ENCODE data around the gene DLST.

Gene DLST

DNA sequence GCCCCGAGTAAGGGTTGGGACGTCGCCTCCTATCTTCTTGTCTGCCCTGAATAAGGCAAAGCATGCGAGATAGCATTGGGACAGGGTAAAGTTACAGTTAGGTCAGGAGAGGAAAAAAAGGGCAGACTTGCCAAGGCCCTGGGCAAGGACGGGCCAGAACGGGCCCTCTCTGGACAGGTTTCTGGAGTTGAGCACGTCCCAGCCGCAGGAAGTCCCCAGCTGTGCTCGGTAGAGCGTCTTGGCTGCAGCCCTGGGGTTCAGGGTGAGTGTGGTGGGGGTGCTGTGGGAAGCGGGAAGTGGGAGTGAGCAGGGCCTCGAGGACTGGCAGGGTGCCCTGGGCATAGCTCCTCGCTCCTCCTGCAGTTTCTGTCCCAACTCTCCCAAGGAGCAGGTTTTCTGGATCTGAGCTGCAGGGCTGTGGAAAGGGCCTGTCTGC is 35.9 kb downstream of the DLST start:
- Histone ChIP-seq H3K36me3 (ENCODE audit: insufficient read depth, low read length) (no peaks in the 10 kb centered on the region), H3K9me2 (ENCODE audit: low read depth, low read length) (no peaks in the 10 kb centered on the region), H4K20me1 (ENCODE audit: insufficient read depth, low read length) (no peaks in the 10 kb centered on the region), H3K9me3 (ENCODE audit: low read length) (no peaks in the 10 kb centered on the region), H3K9ac (ENCODE audit: low read length) (no peak overlapping the region), H3F3A (ENCODE audit: insufficient read depth, low read length) (no peaks in the 10 kb centered on the region), H3K4me3 (ENCODE audit: low read depth, low read length, poor library complexity, severe bottlenecking) (no peak overlapping the region), H3K4me2 (ENCODE audit: low read length) (no peak overlapping the region), H3K27me3 (ENCODE audit: insufficient read depth, low read length) (no peaks in the 10 kb centered on the region; the same call in 1 of the 2 replicates), H2AFZ (ENCODE audit: low read length) (no peak overlapping the region), H3K4me1 (ENCODE audit: insufficient read depth, low read length, severe bottlenecking) (peaks cover 5% of the 10 kb centered on the region), H3K27ac (ENCODE audit: low read depth, low read length, poor library complexity, severe bottlenecking) (no peak overlapping the region), H3K79me2 (ENCODE audit: insufficient read depth, low read length) (no peaks in the 10 kb centered on the region)
- no peak for TF ChIP-seq EZH2 (IDR thresholded peaks at IDR 0.05; ENCODE audit: borderline replicate concordance, low read length)
- TF ChIP-seq, protein P1, sequence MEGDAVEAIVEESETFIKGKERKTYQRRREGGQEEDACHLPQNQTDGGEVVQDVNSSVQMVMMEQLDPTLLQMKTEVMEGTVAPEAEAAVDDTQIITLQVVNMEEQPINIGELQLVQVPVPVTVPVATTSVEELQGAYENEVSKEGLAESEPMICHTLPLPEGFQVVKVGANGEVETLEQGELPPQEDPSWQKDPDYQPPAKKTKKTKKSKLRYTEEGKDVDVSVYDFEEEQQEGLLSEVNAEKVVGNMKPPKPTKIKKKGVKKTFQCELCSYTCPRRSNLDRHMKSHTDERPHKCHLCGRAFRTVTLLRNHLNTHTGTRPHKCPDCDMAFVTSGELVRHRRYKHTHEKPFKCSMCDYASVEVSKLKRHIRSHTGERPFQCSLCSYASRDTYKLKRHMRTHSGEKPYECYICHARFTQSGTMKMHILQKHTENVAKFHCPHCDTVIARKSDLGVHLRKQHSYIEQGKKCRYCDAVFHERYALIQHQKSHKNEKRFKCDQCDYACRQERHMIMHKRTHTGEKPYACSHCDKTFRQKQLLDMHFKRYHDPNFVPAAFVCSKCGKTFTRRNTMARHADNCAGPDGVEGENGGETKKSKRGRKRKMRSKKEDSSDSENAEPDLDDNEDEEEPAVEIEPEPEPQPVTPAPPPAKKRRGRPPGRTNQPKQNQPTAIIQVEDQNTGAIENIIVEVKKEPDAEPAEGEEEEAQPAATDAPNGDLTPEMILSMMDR (IDR thresholded peaks at IDR 0.05; ENCODE audit: low read length), result no peak

DNA sequence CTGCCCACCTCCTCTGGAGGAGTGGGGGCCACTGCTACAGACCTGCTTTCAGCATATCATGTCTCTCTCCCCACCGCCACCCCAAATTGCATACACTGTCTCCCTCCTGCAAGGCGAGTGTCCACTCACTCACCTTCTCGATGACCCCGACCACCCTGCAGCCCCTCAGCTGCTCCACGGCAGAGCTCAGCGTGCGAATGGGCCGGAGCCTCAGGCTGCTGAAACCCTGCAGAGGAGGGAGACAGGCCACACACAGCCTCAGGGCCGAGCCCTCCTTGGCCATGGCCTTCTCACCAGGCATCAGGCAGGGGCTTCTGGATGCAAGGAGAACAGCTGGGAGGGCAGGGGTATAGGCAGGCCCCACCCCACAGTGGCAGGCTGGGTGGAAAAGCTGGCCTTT is 36.7 kb downstream of the DLST start:
- Histone ChIP-seq H3K9ac (ENCODE audit: low read length) (no peak overlapping the region), H3K36me3 (ENCODE audit: insufficient read depth, low read length) (no peaks in the 10 kb centered on the region), H2AFZ (ENCODE audit: low read length) (no peak overlapping the region), H3K4me1 (ENCODE audit: insufficient read depth, low read length, severe bottlenecking) (peaks cover 8% of the 10 kb centered on the region), H3K9me3 (ENCODE audit: low read length) (no peaks in the 10 kb centered on the region), H3K27ac (ENCODE audit: low read depth, low read length, poor library complexity, severe bottlenecking) (no peak overlapping the region), H4K20me1 (ENCODE audit: insufficient read depth, low read length) (no peaks in the 10 kb centered on the region), H3F3A (ENCODE audit: insufficient read depth, low read length) (no peaks in the 10 kb centered on the region), H3K4me2 (ENCODE audit: low read length) (no peak overlapping the region), H3K9me2 (ENCODE audit: low read depth, low read length) (no peaks in the 10 kb centered on the region), H3K4me3 (ENCODE audit: low read depth, low read length, poor library complexity, severe bottlenecking) (no peak overlapping the region), H3K79me2 (ENCODE audit: insufficient read depth, low read length) (no peaks in the 10 kb centered on the region), H3K27me3 (ENCODE audit: insufficient read depth, low read length) (no peaks in the 10 kb centered on the region; the same call in 1 of the 2 replicates)
- no peak for TF ChIP-seq EZH2 (IDR thresholded peaks at IDR 0.05; ENCODE audit: borderline replicate concordance, low read length)
- TF ChIP-seq, protein P1 (IDR thresholded peaks at IDR 0.05; ENCODE audit: low read length), result no peak

DNA sequence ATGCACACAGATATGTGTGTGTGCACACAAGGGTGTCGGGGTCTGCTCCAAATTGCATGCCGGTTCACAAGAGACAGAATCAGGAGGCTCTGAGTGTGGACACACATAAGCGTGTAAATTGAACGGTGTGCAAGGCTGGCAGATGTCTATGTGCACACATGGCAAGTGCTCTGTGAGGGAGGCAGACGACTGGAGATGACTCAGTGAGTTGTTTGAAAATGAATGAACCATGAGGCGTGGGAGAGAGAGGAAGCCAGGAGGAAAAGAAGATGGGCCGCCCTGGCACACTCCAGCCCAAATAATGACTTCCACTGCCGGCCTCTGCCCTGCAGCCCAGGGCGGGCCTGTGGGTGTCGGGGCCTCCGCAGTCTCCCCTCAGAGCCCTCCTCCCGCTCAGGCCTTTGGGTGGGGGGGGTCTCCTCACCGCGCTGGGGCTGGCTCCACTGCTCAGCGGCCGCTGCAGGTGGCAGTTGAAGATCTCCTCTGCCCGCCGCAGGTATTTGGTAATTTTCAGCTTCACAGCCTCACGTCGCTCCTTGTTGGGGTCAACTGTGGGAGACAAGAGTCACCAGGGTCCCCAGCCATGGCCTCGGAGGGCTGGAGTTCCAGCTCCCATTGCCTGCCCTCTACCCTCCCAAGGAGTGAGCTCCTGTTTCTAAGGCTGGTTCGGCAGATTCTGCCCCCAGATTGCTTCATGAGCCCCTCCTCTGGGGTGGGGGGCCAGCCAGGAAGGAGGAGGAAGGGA is 37.9 kb downstream of the DLST start:
- H3K79me2 ChIP-seq (ENCODE audit: insufficient read depth, low read length), result no peaks in the 10 kb centered on the region
- H3K27me3 ChIP-seq (ENCODE audit: insufficient read depth, low read length), result no peaks in the 10 kb centered on the region; the same call in 1 of the 2 replicates
- TF ChIP-seq EZH2 (IDR thresholded peaks at IDR 0.05; ENCODE audit: borderline replicate concordance, low read length), result no peak
- TF ChIP-seq, protein P1 (IDR thresholded peaks at IDR 0.05; ENCODE audit: low read length), result no peak
- no peak overlapping the region for H3K4me2 ChIP-seq (ENCODE audit: low read length)
- H3F3A ChIP-seq (ENCODE audit: insufficient read depth, low read length), result no peaks in the 10 kb centered on the region
- H3K27ac ChIP-seq (ENCODE audit: low read depth, low read length, poor library complexity, severe bottlenecking), result no peak overlapping the region
- no peak overlapping the region for H3K4me3 ChIP-seq (ENCODE audit: low read depth, low read length, poor library complexity, severe bottlenecking)
- no peak overlapping the region for H3K9ac ChIP-seq (ENCODE audit: low read length)
- H3K36me3 ChIP-seq (ENCODE audit: insufficient read depth, low read length), result no peaks in the 10 kb centered on the region
- H2AFZ ChIP-seq (ENCODE audit: low read length), result no peak overlapping the region
- no peaks in the 10 kb centered on the region for H4K20me1 ChIP-seq (ENCODE audit: insufficient read depth, low read length)
- H3K9me3 ChIP-seq (ENCODE audit: low read length), result no peaks in the 10 kb centered on the region
- no peaks in the 10 kb centered on the region for H3K9me2 ChIP-seq (ENCODE audit: low read depth, low read length)
- H3K4me1 ChIP-seq (ENCODE audit: insufficient read depth, low read length, severe bottlenecking), result peaks cover 8% of the 10 kb centered on the region

Measured in OCI-LY1 (cell line).